Activated effector memory CD4-positive, alpha-beta T cell treated with anti-CD3 and anti-CD28 coated beads, Interleukin-2, amount 50 U/mL, for 16 hours (primary cell): Measurements from ENCODE around the gene OR9A4.

ENCODE experiments used
- DNase-seq: peaks from one replicate; pipeline ENCODE4 v3.0.0-alpha.2; 2020

Gene OR9A4

GRCh38 chr7:141949451-141949850 is 33.3 kb downstream of the OR9A4 start:
- DNase-seq = no peak

- DNase-seq = no peak
Measured at GRCh38 chr7:141949911-141950310, 33.7 kb downstream of the OR9A4 start.

GRCh38 chr7:141950806-141951205 is 34.6 kb downstream of the OR9A4 start:
- no peak for DNase-seq

- no peak for DNase-seq
Measured at GRCh38 chr7:141952461-141952860, 36.3 kb downstream of the OR9A4 start.

DNA sequence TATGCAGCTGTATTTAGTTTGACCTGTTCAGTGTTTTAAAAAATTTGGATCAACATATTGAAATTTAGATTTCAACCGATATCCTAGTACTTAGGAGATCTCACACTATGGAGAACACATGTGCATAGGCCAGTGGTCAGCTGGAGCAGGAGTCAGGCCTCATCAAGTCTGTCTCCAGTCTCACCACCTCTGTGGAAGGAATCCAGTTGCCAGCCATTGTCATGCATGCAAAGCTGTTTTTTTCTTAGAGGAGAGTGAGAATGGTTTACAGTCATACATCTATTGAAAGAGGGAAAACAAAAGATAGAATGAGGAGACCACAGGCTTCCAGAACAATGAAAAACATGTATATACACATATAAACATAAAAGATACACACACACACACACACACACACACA is 38.1 kb downstream of the OR9A4 start:
- no peak for DNase-seq

- DNase-seq = no peak
Measured at GRCh38 chr7:141956084-141956483, 39.9 kb downstream of the OR9A4 start.

GRCh38 chr7:141960687-141961422 is 44.7 kb downstream of the OR9A4 start:
- no peak for DNase-seq
